Coronary artery (tissue), 2 donors: ENCODE results near the gene DKKL1.
"Not testable (repeated sequence)": the region's sequence is repeated elsewhere in the genome, so short reads cannot be mapped to it uniquely, and the experiment has no call there.

ENCODE experiments used
- DNase-seq: peaks from one replicate; pipeline ENCODE4 v3.0.0-alpha.2; 2017; ENCODE audit warnings: low spot score
- H3K27ac ChIP-seq, 2 donors: fragments of 200-600 bp; sonication (generic); one replicate each; pipeline ENCODE4 v1.5.1; 2016 to 2019
- H3K4me3 ChIP-seq: fragments of 200-600 bp; sonication (generic); 2 replicates; pipeline ENCODE4 v1.5.1; 2016; ENCODE audit warnings: mild to moderate bottlenecking, moderate library complexity
- TF ChIP-seq, protein P1 (sequence below): fragments of 200-600 bp; sonication (generic); IDR thresholded peaks from one replicate; pipeline ENCODE4 v1.5.1; 2019; ENCODE audit warnings: antibody characterized with exemption

Gene DKKL1

DNA sequence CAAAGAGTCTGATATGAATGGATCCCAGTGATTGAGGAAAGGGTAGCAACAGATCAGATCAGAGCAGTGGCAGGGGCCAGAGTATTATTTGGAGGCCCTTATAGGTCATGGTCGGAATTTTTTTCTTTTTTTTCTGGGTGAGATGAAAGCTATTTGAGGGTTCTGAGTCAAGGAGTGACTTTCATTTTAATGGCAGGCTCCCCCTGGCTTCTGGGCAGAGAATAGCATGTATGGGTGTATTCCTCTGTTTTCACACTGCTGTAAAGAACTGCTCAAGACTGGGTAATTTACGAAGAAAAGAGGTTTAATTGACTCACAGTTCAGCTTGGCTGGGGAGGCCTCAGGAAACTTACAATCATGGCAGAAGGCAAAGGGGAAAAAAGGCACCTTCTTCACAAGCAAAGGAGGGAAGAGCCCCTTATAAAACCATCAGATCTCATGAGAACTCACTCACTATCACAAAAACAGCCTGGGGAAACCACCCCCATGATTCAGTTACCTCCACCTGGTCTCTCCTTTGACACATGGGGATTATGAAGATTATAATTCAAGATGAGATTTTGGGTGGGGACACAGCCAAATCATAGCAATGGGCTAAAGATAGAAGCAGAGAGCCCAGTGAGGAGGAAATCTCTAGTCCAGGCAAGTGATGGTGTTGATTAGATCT, 35.7 kb upstream of the DKKL1 start:
- TF ChIP-seq, protein P1, sequence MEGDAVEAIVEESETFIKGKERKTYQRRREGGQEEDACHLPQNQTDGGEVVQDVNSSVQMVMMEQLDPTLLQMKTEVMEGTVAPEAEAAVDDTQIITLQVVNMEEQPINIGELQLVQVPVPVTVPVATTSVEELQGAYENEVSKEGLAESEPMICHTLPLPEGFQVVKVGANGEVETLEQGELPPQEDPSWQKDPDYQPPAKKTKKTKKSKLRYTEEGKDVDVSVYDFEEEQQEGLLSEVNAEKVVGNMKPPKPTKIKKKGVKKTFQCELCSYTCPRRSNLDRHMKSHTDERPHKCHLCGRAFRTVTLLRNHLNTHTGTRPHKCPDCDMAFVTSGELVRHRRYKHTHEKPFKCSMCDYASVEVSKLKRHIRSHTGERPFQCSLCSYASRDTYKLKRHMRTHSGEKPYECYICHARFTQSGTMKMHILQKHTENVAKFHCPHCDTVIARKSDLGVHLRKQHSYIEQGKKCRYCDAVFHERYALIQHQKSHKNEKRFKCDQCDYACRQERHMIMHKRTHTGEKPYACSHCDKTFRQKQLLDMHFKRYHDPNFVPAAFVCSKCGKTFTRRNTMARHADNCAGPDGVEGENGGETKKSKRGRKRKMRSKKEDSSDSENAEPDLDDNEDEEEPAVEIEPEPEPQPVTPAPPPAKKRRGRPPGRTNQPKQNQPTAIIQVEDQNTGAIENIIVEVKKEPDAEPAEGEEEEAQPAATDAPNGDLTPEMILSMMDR: peak; percentile 27
- no peak overlapping the region for H3K4me3 ChIP-seq

DNA sequence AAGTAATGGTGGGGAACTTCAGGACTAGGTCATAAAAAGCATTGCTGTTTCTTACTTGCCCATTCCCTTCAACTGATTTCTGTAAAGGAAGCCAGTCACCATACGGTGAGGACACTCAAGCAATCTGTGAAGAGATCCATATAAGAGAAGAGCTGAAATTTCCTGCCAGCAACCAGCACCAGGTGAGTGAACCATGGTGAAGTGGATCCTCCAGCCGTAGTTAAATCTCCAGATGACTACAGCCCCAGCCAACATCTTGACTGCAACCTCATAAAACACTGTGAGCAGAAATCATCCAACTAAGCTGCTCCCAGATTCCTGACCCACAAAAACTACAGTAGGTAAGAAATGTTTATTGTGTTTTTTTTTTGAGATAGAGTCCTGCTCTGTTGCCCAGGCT, 34.9 kb upstream of the DKKL1 start:
- no peak overlapping the region for H3K27ac ChIP-seq
- DNase-seq: no peak
- TF ChIP-seq, protein P1: no peak
- H3K4me3 ChIP-seq: no peak overlapping the region

More for the DNA sequence above, 35.7 kb upstream of the DKKL1 start:
- peak; percentile 7 for DNase-seq
- H3K27ac ChIP-seq: no peak overlapping the region

- peak; percentile 12 for DNase-seq
- not testable (repeated sequence) for H3K4me3 ChIP-seq, H3K27ac ChIP-seq
Measured at GRCh38 chr19:49331187-49331586, 32.5 kb upstream of the DKKL1 start.

- TF ChIP-seq, protein P1: no peak
- peak; percentile 57 for DNase-seq
- Histone ChIP-seq H3K27ac (no peak overlapping the region), H3K4me3 (no peak overlapping the region)
Measured at GRCh38 chr19:49331616-49332055, 32.0 kb upstream of the DKKL1 start.

DNA sequence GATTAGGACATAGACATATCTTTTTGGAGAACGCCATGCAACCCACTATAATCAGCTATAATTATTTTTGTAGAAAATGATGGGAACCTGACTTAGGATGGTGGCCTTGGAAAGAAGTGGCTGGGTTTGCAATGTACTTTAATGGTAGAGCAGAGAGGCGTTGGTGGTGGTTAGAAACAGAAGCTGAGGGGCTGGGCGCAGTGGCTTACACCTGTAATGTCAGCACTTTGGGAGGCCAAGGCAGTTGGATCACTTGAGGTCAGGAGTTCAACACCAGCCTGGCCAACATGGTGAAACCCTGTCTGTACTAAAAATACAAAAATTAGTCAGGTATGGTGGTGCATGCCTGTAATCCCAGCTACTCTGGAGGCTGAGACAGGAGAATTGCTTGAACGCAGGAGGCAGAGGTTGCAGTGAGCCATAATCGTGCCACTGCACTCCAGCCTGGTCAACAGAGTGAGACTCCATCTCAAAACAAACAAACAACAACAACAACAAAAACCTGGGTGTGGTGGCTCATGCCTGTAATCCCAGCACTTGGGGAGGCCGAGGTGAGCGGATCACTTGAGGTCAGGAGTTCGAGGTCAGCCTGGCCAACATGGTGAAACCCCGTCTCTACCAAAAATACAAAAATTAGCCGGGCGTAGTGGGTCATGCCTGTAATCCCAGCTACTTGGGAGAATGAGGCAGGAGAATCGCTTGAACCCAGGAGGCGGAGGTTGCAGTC, 30.8 kb upstream of the DKKL1 start:
- H3K27ac ChIP-seq, H3K4me3 ChIP-seq: not testable (repeated sequence)
- peak; percentile 12 for DNase-seq

- Histone ChIP-seq H3K27ac (no peak overlapping the region), H3K4me3 (no peak overlapping the region)
- DNase-seq: peak; percentile 67
- TF ChIP-seq, protein P1: no peak
Measured at GRCh38 chr19:49333418-49333805, 30.3 kb upstream of the DKKL1 start.

DNA sequence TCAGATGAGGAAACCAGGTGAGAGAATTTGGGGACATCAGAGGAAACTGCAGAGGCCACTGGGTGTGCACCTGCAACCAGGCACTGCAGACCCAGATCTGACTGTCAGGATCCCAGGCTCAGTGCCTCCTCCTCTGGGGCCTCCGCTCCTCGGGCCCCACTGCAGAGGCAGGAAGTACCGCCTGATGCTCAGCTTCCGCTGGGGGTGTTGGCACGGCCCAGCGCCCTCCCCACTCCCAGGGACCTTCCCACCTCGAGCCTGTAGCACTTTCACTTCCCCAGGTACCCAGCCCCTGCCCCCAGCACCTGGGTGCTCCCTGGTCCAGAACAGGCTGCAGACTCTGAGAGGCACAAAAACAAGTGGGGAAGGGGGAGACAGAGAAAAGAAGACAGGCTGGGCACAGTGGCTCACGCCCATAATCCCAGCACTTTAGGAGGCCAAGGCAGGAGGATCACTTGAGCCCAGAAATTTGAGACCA, 29.8 kb upstream of the DKKL1 start:
- no peak for DNase-seq
- Histone ChIP-seq H3K4me3 (no peak overlapping the region), H3K27ac (no peak overlapping the region)

More for the DNA sequence above, 29.8 kb upstream of the DKKL1 start:
- TF ChIP-seq, protein P1: no peak
